HG03025 (cell line): Measurements from ENCODE around the gene SUSD1.

Source experiments
- ATAC-seq: cut with Tn5 transposase; IDR thresholded peaks from one replicate; pipeline ENCODE4 v1.9.1; 2021; ENCODE audit warnings: mild to moderate bottlenecking, moderate library complexity; ENCODE audit not compliant: unreplicated experiment, low FRiP score

The SUSD1 gene

DNA sequence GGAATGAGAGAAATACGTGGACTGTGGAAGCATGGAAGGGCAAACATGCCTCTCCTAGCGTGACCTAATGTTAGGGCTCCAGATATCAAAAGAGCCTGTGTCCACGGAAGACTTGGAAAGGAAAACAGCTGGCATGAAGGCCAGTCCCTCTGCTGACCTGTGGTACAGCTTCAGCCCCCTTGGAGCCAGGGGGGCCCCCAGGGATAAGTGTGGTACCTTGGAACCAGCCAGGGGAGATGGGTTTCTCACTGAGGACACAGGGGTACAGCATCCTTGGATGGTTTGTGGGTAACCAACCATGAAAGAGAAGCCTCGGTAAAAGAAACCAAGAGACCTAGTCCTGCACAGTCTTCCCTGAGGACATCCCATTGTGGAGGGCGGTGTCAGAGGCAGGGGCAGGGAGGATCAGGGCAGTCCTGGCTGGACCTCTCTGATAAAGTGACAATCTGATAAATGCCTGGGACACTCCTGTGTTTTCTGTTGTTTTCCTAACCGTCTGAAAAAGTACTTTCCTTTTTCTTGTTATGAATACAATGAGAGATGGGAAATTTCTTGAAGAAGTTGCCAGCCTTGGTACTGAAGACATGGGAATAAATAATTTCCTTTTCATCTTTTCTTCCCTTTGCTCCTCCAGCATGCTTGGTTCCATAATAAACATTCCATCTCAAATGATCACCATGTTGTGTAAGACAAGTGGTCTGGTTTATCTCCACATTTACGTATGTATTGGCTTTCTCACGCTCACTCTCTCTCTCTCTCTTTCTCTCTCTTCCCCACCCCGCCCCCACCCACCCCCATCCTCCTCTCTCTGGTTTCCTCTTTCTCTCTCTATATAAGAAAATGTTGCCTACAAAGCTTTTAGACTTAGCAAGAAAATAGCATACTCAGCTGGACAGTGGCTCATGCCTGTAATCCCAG is 102.1 kb downstream of the SUSD1 start:
- ATAC-seq = no peak

DNA sequence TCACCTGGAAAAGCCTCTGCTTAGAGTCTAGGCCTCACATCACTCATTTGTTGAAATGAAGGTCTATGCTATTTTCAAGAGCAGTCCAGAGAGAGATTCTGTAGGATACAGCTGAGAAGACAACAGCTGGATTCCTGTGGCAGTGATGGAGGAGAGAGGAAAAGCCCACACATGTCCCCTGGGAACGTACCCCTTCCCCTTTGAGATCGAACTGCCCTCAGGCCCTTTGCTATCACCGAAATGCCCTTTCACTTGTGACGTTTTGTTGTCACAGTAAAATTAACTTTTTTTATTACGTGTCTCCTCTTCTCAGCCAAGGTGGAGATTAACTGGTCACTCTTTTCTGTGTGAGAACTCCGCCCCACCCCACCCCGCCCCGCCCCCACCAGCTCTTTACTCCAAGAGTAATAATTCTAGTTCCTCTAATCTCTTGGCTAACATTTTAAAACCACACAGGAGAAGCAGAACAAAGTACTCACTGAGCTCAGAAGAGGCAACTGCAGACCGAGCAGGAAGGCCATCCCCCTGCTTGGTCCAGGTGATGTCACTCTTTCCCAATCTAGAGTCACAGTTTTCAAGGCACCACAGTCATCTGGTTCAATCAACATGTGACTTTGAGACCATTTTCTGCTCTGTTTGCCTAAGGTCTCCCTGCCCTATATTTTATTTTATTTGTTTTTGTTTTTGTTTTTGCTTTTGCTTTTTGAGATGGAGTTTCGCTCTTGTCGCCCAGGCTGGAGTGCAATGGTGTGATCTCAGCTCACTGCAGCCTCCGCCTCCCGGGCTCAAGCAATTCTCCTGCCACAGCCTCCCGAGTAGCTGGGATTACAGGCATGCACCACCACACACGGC is 105.6 kb downstream of the SUSD1 start:
- ATAC-seq = no peak

DNA sequence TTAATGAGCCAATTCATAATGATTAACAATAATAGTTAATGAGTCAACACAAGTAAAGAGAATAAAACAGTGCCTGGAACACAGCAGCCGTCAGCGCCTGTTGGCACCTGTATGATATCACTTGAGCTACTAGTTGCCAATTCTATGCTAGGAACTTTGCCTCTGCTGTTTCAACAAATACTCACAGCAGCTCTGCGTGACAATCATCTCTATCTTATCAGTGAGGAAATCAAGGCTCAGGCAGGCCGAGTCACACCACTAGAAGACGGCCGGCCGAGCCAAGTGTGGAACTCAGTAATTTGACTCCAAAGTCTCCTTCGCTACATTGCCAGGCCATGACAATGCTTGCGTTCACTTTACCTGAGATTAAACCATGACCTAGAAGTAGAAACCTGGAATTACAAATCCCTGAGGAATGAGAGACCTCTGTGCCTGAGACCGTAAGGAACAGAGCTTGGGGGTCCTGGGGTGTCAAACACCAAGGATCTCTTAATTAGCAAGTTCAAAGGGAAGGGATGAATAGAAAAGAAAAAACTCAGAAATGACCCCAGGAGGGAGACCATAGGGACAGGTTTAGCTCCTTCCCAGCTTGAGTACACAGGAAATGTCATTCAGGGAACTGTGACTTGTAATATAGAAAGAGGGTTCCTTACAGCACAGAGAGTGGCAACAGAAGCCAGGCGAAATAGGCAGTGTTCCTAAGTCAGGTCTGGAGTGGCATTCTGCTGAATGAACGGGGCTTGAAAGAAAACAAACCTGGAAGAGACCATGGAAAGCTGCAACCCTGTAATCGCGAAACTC is 109.1 kb downstream of the SUSD1 start:
- no peak for ATAC-seq

DNA sequence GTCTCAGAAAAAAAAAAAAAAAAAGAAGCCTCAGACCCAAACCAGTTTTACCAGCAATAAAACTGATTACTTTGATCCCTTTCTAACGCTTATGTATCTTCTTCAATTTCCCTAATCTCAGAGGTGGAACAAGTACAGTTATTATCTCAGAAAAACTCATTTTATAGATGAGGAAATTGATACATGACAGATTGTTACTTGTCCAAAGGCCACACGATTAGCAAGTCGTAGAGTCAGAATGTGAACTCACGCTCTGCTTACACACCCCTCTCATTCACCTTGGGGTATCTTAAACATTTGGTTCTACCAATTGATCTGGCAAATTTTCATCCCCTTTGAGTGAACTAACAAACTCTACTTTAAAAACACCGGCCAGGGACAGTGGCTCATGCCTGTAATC is 110.2 kb downstream of the SUSD1 start:
- no peak for ATAC-seq

DNA sequence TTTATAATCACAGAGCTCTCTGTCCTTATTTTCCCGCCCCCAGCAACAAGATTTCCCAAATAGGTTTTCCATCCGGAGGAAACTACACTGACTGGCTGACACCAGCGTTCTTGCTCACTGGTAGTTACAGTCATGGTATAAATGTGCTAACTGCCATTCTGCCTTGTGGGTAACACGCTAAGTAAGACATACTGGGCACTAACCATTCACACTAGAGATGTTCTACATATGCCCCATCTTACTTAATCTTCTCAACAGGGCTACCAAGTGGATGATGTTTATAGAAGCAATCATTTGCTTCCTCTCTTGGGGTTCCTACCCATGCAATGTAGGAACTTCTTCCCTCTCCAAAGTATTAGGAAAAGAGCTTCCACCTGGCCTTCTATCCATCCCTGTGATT is 111.5 kb downstream of the SUSD1 start:
- no peak for ATAC-seq

DNA sequence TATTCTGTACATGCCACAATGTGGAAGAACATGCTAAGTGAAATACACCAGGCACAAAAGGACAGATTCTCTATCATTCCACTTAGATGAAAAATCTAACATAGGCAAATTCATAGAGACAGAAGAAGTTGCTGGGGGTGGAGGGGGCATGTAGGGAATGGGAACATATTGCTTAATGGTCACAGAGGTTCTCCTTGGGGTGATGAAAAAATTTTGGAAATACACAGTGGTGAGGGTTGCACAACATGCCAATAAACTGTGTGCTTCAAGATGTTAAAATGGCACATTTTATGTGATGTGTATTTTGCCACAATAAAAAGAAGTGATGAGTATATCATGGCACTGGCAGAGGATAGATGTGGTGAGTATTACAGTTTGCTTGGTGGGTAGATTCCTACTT is 111.9 kb downstream of the SUSD1 start:
- no peak for ATAC-seq

DNA sequence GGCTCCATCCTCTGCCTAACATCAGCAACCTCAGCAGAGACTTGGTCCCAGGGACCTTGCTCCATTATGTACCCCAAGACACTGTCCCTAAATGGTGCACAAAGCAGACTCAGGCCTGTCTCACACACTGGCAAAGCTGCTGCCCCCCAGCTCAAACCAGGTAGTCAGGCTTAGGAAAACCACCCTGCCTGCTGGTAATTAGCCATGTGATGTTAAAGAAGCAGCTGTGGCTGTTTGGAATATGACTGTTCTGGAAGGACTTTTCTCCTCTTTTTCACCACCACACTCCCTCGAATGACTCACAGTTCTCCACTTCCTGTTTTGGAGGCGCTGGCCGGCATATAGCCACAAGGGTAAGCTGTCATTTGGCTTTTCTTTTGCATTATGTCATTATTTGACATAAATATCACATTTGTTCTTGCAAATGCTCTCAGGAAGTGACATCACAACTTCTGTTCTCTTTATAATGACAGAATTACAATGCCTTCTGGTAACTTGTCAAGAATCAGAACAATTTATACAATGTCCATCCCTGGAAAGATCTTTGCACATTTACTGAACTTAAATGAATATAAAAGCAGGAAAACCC is 113.9 kb downstream of the SUSD1 start:
- no peak for ATAC-seq

DNA sequence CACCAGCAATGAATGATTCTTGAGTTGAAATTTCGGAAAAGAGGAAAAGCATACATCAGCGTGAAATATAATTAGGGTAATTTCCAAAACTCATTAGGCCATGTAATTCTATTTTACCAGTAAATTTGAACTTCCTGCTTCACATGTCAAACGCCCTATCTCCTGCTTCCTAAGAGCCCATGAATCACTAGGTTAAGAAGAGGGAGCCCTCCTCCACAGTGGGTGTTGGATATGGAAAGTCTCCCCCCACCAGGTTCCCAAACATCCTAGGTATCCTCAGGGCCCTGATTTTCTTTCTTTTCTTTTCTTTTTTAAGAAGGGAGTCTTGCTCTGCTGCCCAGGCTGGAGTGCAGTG is 115.2 kb downstream of the SUSD1 start:
- ATAC-seq = no peak

DNA sequence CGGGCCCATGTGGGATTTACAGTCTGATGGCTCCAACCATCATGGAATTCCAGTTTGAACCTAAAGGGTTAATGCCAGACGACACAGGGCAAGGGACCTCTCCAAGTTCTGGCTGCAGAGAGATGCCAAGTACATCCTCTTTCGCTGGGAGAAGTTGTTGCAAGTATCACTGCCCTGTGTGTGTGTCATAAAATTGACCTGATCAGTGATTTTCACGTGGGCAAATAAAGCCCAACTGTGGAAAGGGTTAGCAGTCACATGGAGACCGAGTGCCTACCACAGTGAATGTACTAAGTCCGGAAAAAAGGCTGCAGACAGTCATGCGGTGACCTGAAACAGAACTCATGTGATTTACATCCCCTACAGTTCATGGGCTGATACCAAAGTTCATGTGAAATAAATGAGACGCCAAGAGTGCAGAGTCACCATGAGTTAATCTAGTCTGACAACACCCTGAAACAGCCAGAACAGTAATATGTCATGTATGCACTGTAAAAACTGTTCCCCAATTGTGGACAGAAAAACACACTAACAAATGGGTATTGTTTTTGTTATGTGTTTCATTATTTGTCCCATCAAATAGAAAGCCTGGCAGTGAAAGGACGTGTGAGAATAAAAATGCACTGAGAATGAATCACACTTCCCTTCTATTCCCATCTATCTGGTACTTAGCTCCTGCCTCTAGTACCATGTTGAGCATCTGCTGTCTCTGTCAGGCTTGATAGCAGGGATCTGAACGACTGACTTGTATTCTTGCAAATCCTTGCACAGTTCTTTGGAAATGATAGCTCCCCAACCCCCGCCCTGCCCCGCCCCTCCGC is 115.7 kb downstream of the SUSD1 start:
- no peak for ATAC-seq

DNA sequence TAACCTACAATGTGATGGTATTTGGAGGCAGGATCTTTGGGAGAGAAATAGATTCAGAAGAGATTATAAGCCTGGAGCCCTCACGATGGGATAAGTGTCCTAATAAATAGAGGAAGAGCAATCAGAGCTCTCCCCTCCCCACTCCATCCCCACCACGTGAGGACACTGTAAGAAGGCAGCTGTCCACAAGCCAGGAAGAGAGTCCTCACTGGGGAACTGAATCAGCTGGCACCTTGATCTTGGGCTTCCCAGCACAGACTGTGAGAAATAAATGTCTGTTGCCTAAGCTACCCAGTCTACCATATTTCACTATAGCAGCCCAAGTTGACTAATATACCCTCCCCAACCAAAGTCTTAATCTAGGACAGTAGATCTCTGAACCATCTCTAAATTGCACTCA is 118.1 kb downstream of the SUSD1 start:
- ATAC-seq = no peak

DNA sequence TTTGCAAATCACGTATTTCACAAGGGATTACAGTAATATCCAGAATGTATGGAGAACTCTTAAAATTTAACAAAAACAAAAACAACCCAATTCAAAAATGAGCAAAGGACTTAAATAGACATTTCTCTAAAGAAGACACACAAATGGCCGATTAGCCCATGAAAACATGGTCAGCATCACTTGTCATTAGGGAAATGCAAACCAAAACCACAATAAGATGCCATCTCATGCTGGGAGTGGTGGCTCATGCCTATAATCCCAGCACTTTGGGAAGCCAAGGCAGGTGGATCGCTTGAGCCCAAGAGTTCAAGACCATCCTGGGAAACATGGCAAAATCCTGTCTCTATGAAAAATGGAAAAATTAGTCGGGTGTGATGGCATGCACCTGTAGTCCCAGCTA is 120.2 kb downstream of the SUSD1 start:
- ATAC-seq = no peak

DNA sequence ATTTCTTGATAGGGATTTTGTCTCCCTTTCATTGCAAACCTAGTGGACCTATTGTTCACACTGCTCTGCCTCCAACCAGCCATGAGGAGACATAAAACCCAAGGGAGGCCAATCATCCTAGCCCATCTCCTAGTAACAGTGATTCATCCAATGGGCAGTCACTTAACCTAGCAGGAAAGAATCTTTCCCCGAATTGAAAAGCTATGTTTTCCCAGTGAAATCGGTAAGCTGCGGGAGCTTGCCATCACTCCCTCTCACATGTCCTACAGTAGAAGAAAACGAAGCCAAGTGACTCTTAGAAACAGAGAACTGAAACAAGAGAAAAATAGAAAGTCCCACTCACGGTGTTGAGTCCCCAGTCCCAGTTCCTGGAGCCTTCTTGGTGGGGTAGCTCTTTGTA is 123.3 kb downstream of the SUSD1 start:
- no peak for ATAC-seq

DNA sequence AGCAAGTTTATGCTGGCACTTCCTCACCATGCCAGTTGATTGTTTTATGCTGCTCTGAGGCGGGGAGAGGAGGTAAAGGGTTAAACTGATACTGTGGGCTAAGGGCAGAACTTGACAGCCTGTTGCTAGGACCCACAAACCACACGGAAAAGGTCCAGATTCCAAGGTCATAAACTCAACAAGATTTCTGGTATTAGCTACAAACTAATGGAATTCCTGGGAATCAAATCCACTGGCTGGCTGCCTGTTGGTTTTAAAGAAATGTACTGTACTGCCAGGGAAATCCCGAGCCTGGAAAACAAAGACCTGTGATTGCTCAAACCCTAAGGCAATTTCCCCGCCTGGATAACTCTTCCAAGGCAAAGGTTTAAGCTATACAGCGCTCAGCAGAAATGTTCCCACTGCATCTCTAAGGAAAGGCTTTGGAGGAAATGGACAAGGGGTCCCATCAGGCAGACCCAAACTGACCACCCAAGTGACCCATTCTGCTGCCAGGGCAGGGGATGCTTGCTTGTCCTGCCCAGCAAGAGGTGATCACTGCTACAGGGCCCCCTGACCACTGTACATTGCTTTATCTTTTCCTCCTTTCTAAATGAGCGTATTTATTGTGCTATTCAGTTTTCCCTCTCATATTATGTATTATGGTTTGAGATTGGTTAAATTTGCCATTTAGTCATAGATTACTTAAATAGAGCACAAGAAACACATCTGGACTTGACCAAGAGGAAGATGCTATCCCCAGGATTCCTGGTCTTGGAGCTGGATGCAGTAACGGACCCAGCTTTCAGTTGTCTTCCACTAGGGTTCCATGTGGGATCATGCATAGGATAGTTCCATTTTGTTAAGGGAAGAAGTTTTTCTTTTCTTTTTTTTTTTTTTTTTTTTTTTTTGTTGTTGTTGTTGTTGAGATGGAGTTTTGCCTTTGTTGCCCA is 124.3 kb downstream of the SUSD1 start:
- ATAC-seq = no peak

DNA sequence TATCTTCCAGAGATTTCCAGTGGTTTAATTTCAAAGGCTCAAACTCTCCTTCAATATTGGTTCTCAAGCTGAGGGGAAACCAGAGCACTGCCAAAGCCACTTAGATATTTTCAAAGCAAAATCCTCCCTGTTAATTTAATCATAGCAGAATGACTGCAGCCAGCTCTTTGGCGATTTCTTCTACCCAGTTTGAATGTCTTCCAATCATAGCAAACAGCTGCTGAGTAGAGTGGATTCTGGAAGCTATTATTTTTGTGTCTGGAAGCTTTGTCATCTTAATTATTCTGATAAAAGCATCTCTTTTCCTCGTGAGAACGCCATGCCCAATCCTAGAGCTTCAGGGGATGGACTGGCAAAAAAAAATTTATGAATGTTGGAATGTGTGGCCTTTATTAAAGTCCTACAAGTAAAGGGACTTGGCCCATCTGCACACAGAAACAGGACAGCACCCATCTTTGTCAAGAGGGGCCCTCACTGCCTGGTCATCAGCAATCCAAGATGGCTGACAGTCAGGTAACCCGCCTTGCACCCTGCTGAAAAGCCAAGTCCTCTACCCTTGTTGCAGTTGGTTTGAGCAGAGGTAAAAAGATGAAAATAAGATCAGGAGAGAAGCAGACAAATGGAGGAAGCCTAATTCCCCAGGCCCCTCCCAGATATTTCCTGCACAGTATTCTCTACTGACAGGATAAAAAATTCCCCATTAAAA is 125.1 kb downstream of the SUSD1 start:
- no peak for ATAC-seq

DNA sequence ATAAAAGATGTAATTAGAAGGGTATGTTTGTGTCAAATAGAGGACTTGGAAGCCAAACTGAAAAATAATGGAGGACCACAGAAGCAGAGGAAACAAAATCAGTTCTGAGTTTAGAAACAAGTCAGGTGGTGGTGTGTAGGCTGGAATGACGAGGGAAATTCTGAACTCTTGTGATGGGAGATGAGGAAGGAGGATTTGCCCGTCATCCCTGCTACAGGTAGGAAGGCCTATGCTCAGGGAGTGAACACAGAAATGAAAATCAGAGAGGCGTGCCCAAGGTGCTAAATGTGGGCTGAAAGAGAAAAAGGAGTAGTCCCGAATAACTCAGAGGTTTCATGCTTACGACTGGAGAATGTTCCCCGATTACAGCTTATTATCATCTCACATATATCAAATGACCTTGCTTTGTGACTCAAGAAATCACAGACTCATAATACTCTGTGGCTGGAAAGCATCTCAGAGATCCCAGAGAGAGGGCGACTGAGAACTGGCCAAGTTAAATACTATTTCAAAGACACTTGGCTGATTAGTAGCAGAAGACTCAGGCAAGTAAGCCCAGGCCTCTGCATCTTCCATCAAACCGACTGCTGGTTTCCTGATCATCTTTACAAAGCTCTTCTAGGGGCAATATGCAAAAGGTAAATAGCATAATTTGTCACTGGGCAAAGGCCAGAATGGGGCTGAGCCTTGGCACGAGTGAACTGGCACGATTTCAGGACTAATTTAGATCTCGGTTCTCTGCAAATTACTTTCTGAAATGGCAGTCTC is 126.0 kb downstream of the SUSD1 start:
- ATAC-seq = no peak

DNA sequence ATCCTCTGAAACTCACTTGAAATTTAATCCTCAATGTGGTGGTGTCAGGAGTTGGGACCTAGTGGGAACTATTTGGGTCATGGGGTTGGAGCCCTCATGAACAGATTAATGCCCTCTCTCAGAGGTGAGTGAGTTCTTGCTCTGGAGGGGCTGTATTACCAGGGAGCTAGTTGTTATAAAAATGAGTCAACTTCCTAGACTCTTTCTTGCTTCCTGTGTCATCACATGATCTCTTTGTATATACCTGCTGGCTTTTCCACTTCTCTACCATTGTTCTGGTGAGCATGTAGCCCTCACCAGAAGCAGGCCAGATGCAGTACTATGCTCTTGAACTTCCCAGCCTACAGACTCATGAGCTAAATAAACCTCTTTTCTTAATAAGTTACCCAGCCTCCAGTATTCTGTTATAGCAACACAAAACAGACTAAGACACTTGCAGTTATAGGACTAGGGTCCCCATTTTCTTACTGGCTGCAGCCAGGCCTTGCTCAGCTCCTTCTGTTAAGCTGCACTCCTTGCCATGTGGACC is 127.5 kb downstream of the SUSD1 start:
- ATAC-seq = no peak

DNA sequence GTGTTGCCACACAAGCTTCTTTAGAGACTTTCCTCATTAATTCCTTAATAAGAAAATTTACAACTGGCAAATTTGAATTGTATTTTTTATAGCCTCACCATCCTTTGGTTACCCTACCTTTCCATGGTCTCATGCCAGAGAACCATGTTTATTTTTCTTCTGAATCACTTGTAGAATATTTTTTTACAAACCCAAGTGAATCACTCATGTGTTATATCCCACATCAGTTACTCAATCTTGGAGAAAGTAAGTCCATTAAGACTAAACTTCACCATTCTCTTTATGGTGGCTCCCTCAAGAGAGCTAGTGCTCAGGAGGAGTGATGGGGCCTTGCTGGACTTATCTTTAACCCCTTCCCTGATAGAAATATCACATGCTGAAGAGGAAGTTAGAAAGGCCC is 128.9 kb downstream of the SUSD1 start:
- ATAC-seq = no peak
